ENCODE measurements around the gene CCDC157.

The CCDC157 gene

GRCh38 chr22:30371981-30372380, 15.2 kb downstream of the CCDC157 start:
- Histone ChIP-seq H3K4me1 (ENCODE audit: insufficient read depth, low read length, poor library complexity, severe bottlenecking) (no peaks in the 10 kb centered on the region), H3K36me3 (ENCODE audit: insufficient read depth, low read length) (no peaks in the 10 kb centered on the region), H3K79me2 (ENCODE audit: insufficient read depth, low read length) (no peaks in the 10 kb centered on the region), H3K27me3 (ENCODE audit: insufficient read depth, low read length, poor library complexity, severe bottlenecking) (no peaks in the 10 kb centered on the region), H3K9me3 (ENCODE audit: insufficient read depth, low read depth, low read length) (no peaks in the 10 kb centered on the region), H3F3A (ENCODE audit: low read depth) (no peaks in the 10 kb centered on the region), H4K20me1 (ENCODE audit: insufficient read depth, low read length, poor library complexity, severe bottlenecking) (no peaks in the 10 kb centered on the region), H3K4me3 (ENCODE audit: low read length, poor library complexity, severe bottlenecking) (no peak overlapping the region), H3K9me2 (replicated peaks; ENCODE audit: low read depth, low read length) (no peaks in the 10 kb centered on the region), H3K9ac (ENCODE audit: low read depth, low read length, poor library complexity, severe bottlenecking) (no peak overlapping the region), H3K4me2 (ENCODE audit: low read depth, low read length, poor library complexity, severe bottlenecking) (no peak overlapping the region), H2AFZ (ENCODE audit: low read length) (no peak overlapping the region)
- TF ChIP-seq EZH2phosphoT487 (IDR thresholded peaks at IDR 0.05; ENCODE audit: borderline replicate concordance) (no peak), CTCF (conservative IDR thresholded peaks at IDR 0.05; ENCODE audit: low read length) (no peak)

DNA sequence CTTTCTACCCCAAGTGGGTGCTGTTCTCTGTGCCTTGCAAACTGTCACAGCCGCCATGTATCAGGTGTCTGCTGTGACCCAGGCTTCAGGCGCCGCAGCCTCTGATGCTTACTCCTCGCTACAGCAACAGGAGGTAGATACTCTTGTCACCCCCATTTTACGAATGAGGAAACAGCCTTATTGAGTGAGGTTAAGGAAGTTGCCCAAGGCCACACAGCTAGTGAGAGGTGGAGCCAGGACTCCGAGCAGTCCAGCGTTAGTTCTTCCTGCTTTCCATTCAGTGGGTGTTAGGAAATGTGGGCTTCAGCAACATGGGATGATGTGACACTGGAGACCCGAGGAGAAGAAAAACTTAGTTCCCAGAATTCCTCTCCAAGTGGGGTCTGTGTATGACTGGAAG, 16.1 kb downstream of the CCDC157 start:
- Histone ChIP-seq H3K9me2 (replicated peaks; ENCODE audit: low read depth, low read length) (no peaks in the 10 kb centered on the region), H3K4me2 (ENCODE audit: low read depth, low read length, poor library complexity, severe bottlenecking) (no peak overlapping the region), H3K4me3 (ENCODE audit: low read length, poor library complexity, severe bottlenecking) (no peak overlapping the region), H3K79me2 (ENCODE audit: insufficient read depth, low read length) (no peaks in the 10 kb centered on the region), H3K36me3 (ENCODE audit: insufficient read depth, low read length) (no peaks in the 10 kb centered on the region), H2AFZ (ENCODE audit: low read length) (no peak overlapping the region), H3K4me1 (ENCODE audit: insufficient read depth, low read length, poor library complexity, severe bottlenecking) (no peaks in the 10 kb centered on the region), H3K9me3 (ENCODE audit: insufficient read depth, low read depth, low read length) (no peaks in the 10 kb centered on the region), H3K27me3 (ENCODE audit: insufficient read depth, low read length, poor library complexity, severe bottlenecking) (no peaks in the 10 kb centered on the region), H3K9ac (ENCODE audit: low read depth, low read length, poor library complexity, severe bottlenecking) (no peak overlapping the region), H4K20me1 (ENCODE audit: insufficient read depth, low read length, poor library complexity, severe bottlenecking) (no peaks in the 10 kb centered on the region), H3F3A (ENCODE audit: low read depth) (no peaks in the 10 kb centered on the region)
- TF ChIP-seq CTCF (conservative IDR thresholded peaks at IDR 0.05; ENCODE audit: low read length) (no peak), EZH2phosphoT487 (IDR thresholded peaks at IDR 0.05; ENCODE audit: borderline replicate concordance) (no peak)

DNA sequence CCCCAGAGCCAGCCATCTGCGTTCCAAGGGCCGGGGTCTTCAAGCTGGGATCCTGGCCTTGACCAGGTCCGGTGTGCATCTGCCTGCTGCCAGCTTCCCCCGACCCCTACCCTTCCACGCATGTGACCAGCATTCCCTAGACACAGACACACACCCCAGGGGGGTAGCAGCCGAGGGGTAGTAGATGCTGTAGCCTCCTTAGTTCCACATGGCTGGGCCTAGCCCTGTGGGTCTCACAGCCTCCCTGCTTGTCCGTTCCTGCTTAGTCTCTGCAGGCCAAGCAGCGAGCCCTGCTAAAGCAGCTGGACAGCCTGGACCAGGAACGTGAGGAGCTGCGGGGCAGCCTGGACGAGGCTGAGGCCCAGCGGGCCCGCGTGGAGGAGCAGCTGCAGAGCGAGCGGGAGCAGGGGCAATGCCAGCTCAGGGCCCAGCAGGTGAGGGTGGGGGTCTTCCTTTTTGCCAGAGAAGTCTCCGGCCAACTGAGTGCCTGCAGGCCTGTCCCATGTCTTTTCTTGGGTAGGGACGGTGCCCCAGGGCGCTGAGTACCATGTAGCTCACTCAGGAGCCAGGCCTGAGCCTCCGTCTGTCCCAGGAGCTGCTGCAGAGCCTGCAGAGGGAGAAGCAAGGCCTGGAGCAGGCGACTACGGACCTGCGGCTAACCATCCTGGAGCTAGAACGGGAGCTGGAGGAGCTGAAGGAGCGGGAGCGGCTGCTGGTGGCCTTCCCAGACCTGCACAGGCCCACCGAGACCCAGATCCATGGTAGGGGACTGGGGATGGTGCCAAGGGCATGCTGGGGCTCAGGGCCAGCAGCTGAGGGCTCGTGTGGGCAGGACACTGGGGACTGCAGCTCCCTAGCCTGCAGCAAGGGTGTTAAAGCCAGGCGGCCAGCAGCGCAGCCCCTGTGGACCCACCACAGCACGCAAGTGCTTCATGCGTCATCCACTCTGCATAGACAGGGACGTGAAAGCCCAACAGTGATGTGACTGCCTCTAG, 16.8 kb downstream of the CCDC157 start:
- no peaks in the 10 kb centered on the region for H3K79me2 ChIP-seq (ENCODE audit: insufficient read depth, low read length)
- no peaks in the 10 kb centered on the region for H3F3A ChIP-seq (ENCODE audit: low read depth)
- no peak overlapping the region for H2AFZ ChIP-seq (ENCODE audit: low read length)
- no peaks in the 10 kb centered on the region for H4K20me1 ChIP-seq (ENCODE audit: insufficient read depth, low read length, poor library complexity, severe bottlenecking)
- H3K4me1 ChIP-seq (ENCODE audit: insufficient read depth, low read length, poor library complexity, severe bottlenecking) = no peaks in the 10 kb centered on the region
- H3K9me2 ChIP-seq (replicated peaks; ENCODE audit: low read depth, low read length) = no peaks in the 10 kb centered on the region
- H3K4me3 ChIP-seq (ENCODE audit: low read length, poor library complexity, severe bottlenecking) = no peak overlapping the region
- no peak overlapping the region for H3K9ac ChIP-seq (ENCODE audit: low read depth, low read length, poor library complexity, severe bottlenecking)
- H3K27me3 ChIP-seq (ENCODE audit: insufficient read depth, low read length, poor library complexity, severe bottlenecking) = no peaks in the 10 kb centered on the region
- H3K36me3 ChIP-seq (ENCODE audit: insufficient read depth, low read length) = no peaks in the 10 kb centered on the region
- no peaks in the 10 kb centered on the region for H3K9me3 ChIP-seq (ENCODE audit: insufficient read depth, low read depth, low read length)
- TF ChIP-seq CTCF (conservative IDR thresholded peaks at IDR 0.05; ENCODE audit: low read length) (no peak), EZH2phosphoT487 (IDR thresholded peaks at IDR 0.05; ENCODE audit: borderline replicate concordance) (no peak)
- no peak overlapping the region for H3K4me2 ChIP-seq (ENCODE audit: low read depth, low read length, poor library complexity, severe bottlenecking)

Measured in Loucy (cell line).